T-helper 2 cell (primary cell): ENCODE results near the gene DBN1.

Source experiments
- DNase-seq, 5 experiments: peaks; one replicate each; pipeline versions ENCODE4 v3.0.0 to v3.0.0-alpha.2; 2012 to 2022

Gene DBN1

GRCh38 chr5:177455661-177456590 lies 17.5 kb downstream of the DBN1 start:
- DNase-seq, result peak; percentile 79 to 95 (median 93)

- DNase-seq, result peak; percentile 84 to 96 (median 89)
Measured at GRCh38 chr5:177455036-177455660, 18.3 kb downstream of the DBN1 start.

- peak; percentile 87 to 97 (median 92) for DNase-seq
Measured at GRCh38 chr5:177454397-177455035, 18.9 kb downstream of the DBN1 start.

GRCh38 chr5:177453852-177454396 lies 19.5 kb downstream of the DBN1 start:
- no peak for DNase-seq

- no peak for DNase-seq
Measured at GRCh38 chr5:177452688-177453638, 20.5 kb downstream of the DBN1 start.

- no peak for DNase-seq
Measured at GRCh38 chr5:177450667-177451424, 22.6 kb downstream of the DBN1 start.

GRCh38 chr5:177449140-177450061 lies 24.0 kb downstream of the DBN1 start:
- no peak for DNase-seq

- no peak for DNase-seq
Measured at GRCh38 chr5:177448244-177448950, 25.0 kb downstream of the DBN1 start.

GRCh38 chr5:177447611-177448243 lies 25.7 kb downstream of the DBN1 start:
- DNase-seq, result no peak

GRCh38 chr5:177447066-177447610 lies 26.3 kb downstream of the DBN1 start:
- DNase-seq, result peak; percentile 42 to 86 (median 74)

GRCh38 chr5:177446200-177447065 lies 27.0 kb downstream of the DBN1 start, which contains the start of gene PRR7:
Gene PRR7, plus strand, starts transcription at chr5:177446814. Its CDS starts 8,254 bp downstream, at chr5:177455068.
- peak; percentile 44 to 92 (median 66) for DNase-seq

GRCh38 chr5:177445917-177446199 lies 27.6 kb downstream of the DBN1 start:
- DNase-seq, result peak in 1 of 5 experiments; percentile 40

GRCh38 chr5:177445052-177445916 lies 28.1 kb downstream of the DBN1 start:
- DNase-seq, result peak in 3 of 5 experiments; percentile 35 to 63 (median 60)

GRCh38 chr5:177444106-177445051 lies 29.1 kb downstream of the DBN1 start:
- DNase-seq, result peak in 2 of 5 experiments; percentile 36 to 56
